WTC11 (cell line): ENCODE measurements around the gene SUPT20H.

Experiments used
- ELF4 ChIP-seq: sonication (generic); formaldehyde crosslinking; IDR thresholded peaks from 2 replicates; pipeline ENCODE4 v1.8.1; 2022; ENCODE audit warnings: low read depth, mild to moderate bottlenecking, moderate library complexity, missing genetic modification reagents
- FOXK1 ChIP-seq: sonication (generic); formaldehyde crosslinking; IDR thresholded peaks from 2 replicates; pipeline ENCODE4 v1.8.0; 2022; ENCODE audit warnings: mild to moderate bottlenecking, moderate library complexity, missing genetic modification reagents
- GABPB1 ChIP-seq: sonication (generic); formaldehyde crosslinking; IDR thresholded peaks from 2 replicates; pipeline ENCODE4 v1.8.1; 2023; ENCODE audit warnings: mild to moderate bottlenecking, missing genetic modification reagents
- NFE2L1 ChIP-seq: sonication (generic); formaldehyde crosslinking; IDR thresholded peaks from 2 replicates; pipeline ENCODE4 v1.8.1; 2023; ENCODE audit warnings: missing genetic modification reagents
- TP53 ChIP-seq: sonication (generic); formaldehyde crosslinking; IDR thresholded peaks from 2 replicates; pipeline ENCODE4 v1.8.1; 2023; ENCODE audit warnings: mild to moderate bottlenecking, missing genetic modification reagents
- TF ChIP-seq, protein P1 (sequence below): fragments of 200-600 bp; IDR thresholded peaks from 2 replicates; pipeline ENCODE4 v1.8.0; 2022; ENCODE audit warnings: antibody characterized with exemption
- TF ChIP-seq, protein P2 (sequence below): sonication (generic); formaldehyde crosslinking; IDR thresholded peaks from 2 replicates; pipeline ENCODE4 v1.8.1; 2022; ENCODE audit warnings: mild to moderate bottlenecking, missing genetic modification reagents, moderate library complexity, borderline replicate concordance
- TF ChIP-seq, protein P3 (sequence below): fragments of 250-450 bp; sonication (Bioruptor Pico); conservative IDR thresholded peaks from 2 replicates; pipeline ENCODE4 v1.9.0; 2021; ENCODE audit warnings: mild to moderate bottlenecking
- TF ChIP-seq, protein P4 (sequence below): sonication (generic); formaldehyde crosslinking; IDR thresholded peaks from 2 replicates; pipeline ENCODE4 v1.8.0; 2022; ENCODE audit warnings: mild to moderate bottlenecking, missing genetic modification reagents

DNA sequence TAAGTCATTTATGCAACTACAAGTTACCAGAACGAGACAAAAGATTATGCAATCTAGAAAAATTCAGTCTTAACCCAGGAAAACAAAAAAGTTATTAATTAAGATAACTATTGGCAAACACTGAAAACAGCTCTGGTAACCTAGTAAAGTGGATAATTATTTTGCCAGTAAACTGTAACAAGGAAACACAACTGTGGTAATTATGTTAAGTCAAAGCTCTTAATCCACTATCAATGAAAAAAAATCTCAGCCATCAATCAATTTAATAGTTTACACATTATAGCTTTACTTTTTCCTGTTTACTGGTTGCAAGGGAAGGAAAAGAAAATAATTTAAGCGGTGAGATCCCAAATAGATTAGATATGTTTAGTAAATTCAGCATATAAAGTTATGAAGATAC lies 47.7 kb downstream of the SUPT20H start:
- TF ChIP-seq NFE2L1 (CRISPR knock-in tag), result no peak
- TF ChIP-seq, protein P1, sequence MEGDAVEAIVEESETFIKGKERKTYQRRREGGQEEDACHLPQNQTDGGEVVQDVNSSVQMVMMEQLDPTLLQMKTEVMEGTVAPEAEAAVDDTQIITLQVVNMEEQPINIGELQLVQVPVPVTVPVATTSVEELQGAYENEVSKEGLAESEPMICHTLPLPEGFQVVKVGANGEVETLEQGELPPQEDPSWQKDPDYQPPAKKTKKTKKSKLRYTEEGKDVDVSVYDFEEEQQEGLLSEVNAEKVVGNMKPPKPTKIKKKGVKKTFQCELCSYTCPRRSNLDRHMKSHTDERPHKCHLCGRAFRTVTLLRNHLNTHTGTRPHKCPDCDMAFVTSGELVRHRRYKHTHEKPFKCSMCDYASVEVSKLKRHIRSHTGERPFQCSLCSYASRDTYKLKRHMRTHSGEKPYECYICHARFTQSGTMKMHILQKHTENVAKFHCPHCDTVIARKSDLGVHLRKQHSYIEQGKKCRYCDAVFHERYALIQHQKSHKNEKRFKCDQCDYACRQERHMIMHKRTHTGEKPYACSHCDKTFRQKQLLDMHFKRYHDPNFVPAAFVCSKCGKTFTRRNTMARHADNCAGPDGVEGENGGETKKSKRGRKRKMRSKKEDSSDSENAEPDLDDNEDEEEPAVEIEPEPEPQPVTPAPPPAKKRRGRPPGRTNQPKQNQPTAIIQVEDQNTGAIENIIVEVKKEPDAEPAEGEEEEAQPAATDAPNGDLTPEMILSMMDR, result no peak
- TF ChIP-seq GABPB1, result no peak
- TF ChIP-seq ELF4 (CRISPR knock-in tag), result no peak
- TF ChIP-seq, protein P2, sequence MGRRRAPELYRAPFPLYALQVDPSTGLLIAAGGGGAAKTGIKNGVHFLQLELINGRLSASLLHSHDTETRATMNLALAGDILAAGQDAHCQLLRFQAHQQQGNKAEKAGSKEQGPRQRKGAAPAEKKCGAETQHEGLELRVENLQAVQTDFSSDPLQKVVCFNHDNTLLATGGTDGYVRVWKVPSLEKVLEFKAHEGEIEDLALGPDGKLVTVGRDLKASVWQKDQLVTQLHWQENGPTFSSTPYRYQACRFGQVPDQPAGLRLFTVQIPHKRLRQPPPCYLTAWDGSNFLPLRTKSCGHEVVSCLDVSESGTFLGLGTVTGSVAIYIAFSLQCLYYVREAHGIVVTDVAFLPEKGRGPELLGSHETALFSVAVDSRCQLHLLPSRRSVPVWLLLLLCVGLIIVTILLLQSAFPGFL, result no peak
- no peak for TF ChIP-seq TP53 (CRISPR knock-in tag)
- no peak for TF ChIP-seq FOXK1 (CRISPR knock-in tag)
- TF ChIP-seq, protein P3, sequence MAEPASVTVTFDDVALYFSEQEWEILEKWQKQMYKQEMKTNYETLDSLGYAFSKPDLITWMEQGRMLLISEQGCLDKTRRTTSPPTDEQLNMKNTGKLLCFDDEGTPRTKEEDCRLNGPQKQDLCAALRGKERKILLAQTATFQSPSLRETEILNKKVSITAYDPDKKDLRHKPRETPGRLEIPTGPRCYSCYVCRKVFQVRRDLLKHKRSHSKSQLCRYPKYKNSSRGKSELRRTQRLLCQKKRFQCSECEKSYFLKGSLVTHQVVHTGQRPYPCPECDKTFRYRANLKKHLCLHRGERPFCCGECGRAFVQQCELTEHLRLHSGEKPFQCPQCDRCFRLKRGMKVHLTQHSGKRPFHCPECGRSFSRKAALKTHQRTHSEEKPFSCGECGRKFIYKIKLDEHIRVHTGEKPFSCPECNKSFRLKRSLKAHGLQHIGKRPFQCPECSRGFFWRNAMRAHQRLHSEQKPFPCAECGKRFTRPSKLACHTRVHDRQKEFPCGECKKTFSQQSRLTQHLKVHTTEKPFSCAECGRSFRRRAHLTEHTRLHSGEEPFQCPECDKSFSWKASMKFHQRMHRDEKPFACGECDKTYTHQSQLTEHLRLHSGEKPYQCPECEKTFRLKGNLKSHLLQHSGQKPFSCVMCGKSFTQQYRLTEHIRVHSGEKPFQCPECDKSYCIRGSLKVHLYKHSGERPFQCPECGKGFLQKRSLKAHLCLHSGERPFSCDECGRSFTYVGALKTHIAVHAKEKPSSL (CRISPR knock-in tag), result no peak
- TF ChIP-seq, protein P4, sequence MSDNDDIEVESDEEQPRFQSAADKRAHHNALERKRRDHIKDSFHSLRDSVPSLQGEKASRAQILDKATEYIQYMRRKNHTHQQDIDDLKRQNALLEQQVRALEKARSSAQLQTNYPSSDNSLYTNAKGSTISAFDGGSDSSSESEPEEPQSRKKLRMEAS (CRISPR knock-in tag), result no peak
